KMS-11 (cell line): ENCODE results near the gene SUPT6H.
"Not testable (repeated sequence)": the region's sequence is repeated elsewhere in the genome, so short reads cannot be mapped to it uniquely, and the experiment has no call there.

Source experiments
- H2AFZ ChIP-seq: fragments of 200-600 bp; sonication (generic); 2 replicates; pipeline ENCODE4 v1.6.1; 2016; ENCODE audit warnings: antibody characterized with exemption, mixed run types, low read depth
- H3K27ac ChIP-seq: fragments of 200-600 bp; sonication (generic); 2 replicates; pipeline ENCODE4 v1.6.1; 2016; ENCODE audit warnings: mild to moderate bottlenecking, mixed run types
- H3K27me3 ChIP-seq: fragments of 200-600 bp; sonication (generic); 2 replicates; pipeline ENCODE4 v1.6.1; 2017; ENCODE audit warnings: mild to moderate bottlenecking, low read depth, mixed run types, moderate library complexity; ENCODE audit not compliant: insufficient read depth
- H3K36me3 ChIP-seq: fragments of 200-600 bp; sonication (generic); 2 replicates; pipeline ENCODE4 v1.6.1; 2017; ENCODE audit warnings: mild to moderate bottlenecking, mixed run types; ENCODE audit not compliant: insufficient read depth
- H3K4me1 ChIP-seq: fragments of 200-600 bp; sonication (generic); 2 replicates; pipeline ENCODE4 v1.6.1; 2016; ENCODE audit warnings: mild to moderate bottlenecking, low read depth, mixed run types; ENCODE audit not compliant: poor library complexity, severe bottlenecking
- H3K4me2 ChIP-seq: fragments of 200-600 bp; sonication (generic); 2 replicates; pipeline ENCODE4 v1.7.0; 2016; ENCODE audit warnings: mild to moderate bottlenecking, mixed run types
- H3K4me3 ChIP-seq: fragments of 200-600 bp; sonication (generic); IDR thresholded peaks from 2 replicates; pipeline ENCODE4 v1.6.1; 2017; ENCODE audit warnings: low read depth, low read length, mixed read lengths; ENCODE audit not compliant: insufficient read depth
- H3K79me2 ChIP-seq: fragments of 200-600 bp; sonication (generic); 2 replicates; pipeline ENCODE4 v1.6.1; 2016; ENCODE audit warnings: low read depth, mixed run types; ENCODE audit not compliant: insufficient read depth
- H3K9ac ChIP-seq: fragments of 200-600 bp; sonication (generic); 2 replicates; pipeline ENCODE4 v1.6.1; 2016; ENCODE audit warnings: mild to moderate bottlenecking, mixed run types
- H4K20me1 ChIP-seq: fragments of 200-600 bp; sonication (generic); 2 replicates; pipeline ENCODE4 v1.6.1; 2016; ENCODE audit warnings: mild to moderate bottlenecking, mixed run types; ENCODE audit not compliant: insufficient read depth
- CTCF ChIP-seq: fragments of 200-600 bp; sonication (generic); conservative IDR thresholded peaks from 2 replicates; pipeline ENCODE4 v1.6.1; 2017; ENCODE audit warnings: low read depth, mild to moderate bottlenecking, antibody characterized with exemption, low read length, moderate library complexity, mixed read lengths

Gene SUPT6H

DNA sequence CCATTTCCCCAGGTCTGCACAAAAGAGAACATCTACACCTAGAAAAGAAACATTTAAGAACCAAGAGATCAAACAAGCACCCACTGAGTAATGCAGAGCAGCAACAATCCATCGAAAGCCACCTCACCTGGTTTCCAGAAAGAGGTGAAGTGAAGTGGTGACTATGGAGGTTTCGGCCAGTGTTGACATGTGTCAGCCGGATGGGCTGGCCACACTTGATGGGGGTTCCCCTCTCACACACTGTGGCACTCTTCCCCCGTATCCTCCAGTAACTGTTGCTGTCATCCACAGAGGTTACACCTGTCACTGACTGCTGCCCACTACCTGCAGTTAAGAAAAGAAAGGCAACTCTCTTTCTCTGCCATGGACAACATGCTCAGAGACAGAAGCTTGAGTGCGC, 6.8 kb upstream of the SUPT6H start:
- Histone ChIP-seq H3K79me2 (peaks cover 6% of the 10 kb centered on the region), H3K4me3 (no peak overlapping the region), H3K4me1 (no peaks in the 10 kb centered on the region), H2AFZ (no peak overlapping the region), H3K27ac (no peak overlapping the region), H4K20me1 (no peaks in the 10 kb centered on the region), H3K36me3 (peaks cover 5% of the 10 kb centered on the region; the same call in 1 of the 2 replicates), H3K9ac (no peak overlapping the region), H3K27me3 (no peaks in the 10 kb centered on the region), H3K4me2 (no peak overlapping the region)
- TF ChIP-seq CTCF = no peak

GRCh38 chr17:28657756-28658155, 4.2 kb upstream of the SUPT6H start:
- no peaks in the 10 kb centered on the region for H3K27me3 ChIP-seq
- H3K36me3 ChIP-seq = peaks cover 5% of the 10 kb centered on the region; the same call in 1 of the 2 replicates
- no peak for TF ChIP-seq CTCF
- H3K79me2 ChIP-seq = peaks cover 31% of the 10 kb centered on the region
- H3K27ac ChIP-seq = no peak overlapping the region
- peaks cover 9% of the 10 kb centered on the region for H3K4me1 ChIP-seq
- no peak overlapping the region for H3K4me2 ChIP-seq
- no peaks in the 10 kb centered on the region for H4K20me1 ChIP-seq
- no peak overlapping the region for H3K4me3 ChIP-seq
- no peak overlapping the region for H2AFZ ChIP-seq
- H3K9ac ChIP-seq = no peak overlapping the region

- H2AFZ ChIP-seq, H3K27ac ChIP-seq, H3K9ac ChIP-seq, H3K4me2 ChIP-seq, H4K20me1 ChIP-seq, H3K36me3 ChIP-seq, H3K27me3 ChIP-seq, H3K4me3 ChIP-seq: not testable (repeated sequence)
- H3K79me2 ChIP-seq = peaks cover 37% of the 10 kb centered on the region
- H3K4me1 ChIP-seq = peaks cover 15% of the 10 kb centered on the region
Observed at GRCh38 chr17:28658342-28658741, 3.7 kb upstream of the SUPT6H start.

DNA sequence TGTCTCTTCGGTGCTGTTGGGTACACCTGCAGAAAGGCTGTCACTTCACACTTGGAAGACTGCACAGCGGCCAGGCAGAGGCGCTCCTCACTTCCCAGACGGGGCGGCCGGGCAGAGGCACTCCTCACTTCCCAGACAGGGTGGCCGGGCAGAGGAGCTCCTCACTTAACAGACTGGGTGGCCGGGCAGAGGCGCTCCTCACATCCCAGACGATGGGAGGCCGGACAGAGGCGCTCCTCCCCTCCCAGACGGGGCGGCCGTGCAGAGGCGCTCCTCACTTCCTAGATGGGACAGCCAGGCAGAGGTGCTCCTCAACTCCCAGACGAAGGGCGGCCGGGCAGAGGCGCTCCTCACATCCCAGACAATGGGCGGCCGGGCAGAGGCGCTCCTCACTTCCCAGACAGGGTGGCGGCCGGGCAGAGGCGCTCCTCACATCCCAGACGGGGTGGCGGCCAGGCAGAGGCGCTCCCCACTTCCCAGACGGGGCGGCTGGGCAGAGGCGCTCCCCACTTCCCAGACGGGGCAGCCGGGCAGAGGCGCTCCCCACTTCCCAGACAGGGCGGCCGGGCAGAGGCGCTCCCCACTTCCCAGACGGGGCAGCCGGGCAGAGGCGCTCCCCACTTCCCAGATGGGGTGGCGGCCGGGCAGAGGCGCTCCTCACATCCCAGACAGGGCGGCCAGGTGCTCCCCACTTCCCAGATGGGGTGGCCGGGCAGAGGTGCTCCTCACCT, 3.1 kb upstream of the SUPT6H start:
- H3K27me3 ChIP-seq, H3K36me3 ChIP-seq, H3K4me3 ChIP-seq, H3K9ac ChIP-seq, H4K20me1 ChIP-seq, H3K4me2 ChIP-seq, H3K27ac ChIP-seq, H2AFZ ChIP-seq: not testable (repeated sequence)
- H3K4me1 ChIP-seq = peaks cover 21% of the 10 kb centered on the region
- H3K79me2 ChIP-seq = peaks cover 43% of the 10 kb centered on the region

DNA sequence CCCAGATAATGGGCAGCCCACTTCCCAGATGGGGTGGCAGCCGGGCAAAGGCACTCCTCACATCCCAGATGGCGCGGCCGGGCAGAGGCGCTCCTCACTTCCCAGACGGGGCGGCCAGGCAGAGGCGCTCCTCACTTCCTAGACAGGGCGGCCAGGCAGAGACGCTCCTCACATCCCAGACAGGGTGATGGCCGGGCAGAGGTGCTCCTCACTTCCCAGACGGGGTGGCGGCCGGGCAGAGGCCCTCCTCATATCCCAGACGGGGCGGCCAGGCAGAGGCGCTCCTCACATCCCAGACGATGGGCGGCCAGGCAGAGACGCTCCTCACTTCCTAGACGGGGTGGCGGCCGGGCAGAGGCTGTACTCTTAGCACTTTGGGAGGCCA, 2.5 kb upstream of the SUPT6H start:
- H3K4me2 ChIP-seq, H3K27ac ChIP-seq, H3K27me3 ChIP-seq, H3K36me3 ChIP-seq, H2AFZ ChIP-seq, H4K20me1 ChIP-seq, H3K9ac ChIP-seq, H3K4me3 ChIP-seq: not testable (repeated sequence)
- Histone ChIP-seq H3K79me2 (peaks cover 48% of the 10 kb centered on the region), H3K4me1 (peaks cover 24% of the 10 kb centered on the region)

GRCh38 chr17:28662527-28662829, 473 bp downstream of the SUPT6H start:
- Histone ChIP-seq H2AFZ (peak overlapping the region; percentile 85), H3K4me2 (peak overlapping the region; percentile 93), H3K27me3 (no peaks in the 10 kb centered on the region), H3K36me3 (no peaks in the 10 kb centered on the region), H3K79me2 (peaks cover 74% of the 10 kb centered on the region), H4K20me1 (no peaks in the 10 kb centered on the region), H3K4me3 (no peak overlapping the region), H3K9ac (peak overlapping the region; percentile 78), H3K27ac (peak overlapping the region; percentile 73), H3K4me1 (peaks cover 24% of the 10 kb centered on the region)
- TF ChIP-seq CTCF = no peak
